ENCODE measurements around the gene TMEM171. TPM values are rescaled to one million over a fixed set of nuclear protein-coding genes. Genes with fewer than 3 reads are reported as not detected.

TMEM171 gene
- total and polyA plus RNA-seq, 8 donors: 0.16 to 0.87 (median 0.27) TPM; not detected in 1

GRCh38 chr5:73153513-73153912 lies 33.1 kb downstream of the TMEM171 start:
- Histone ChIP-seq H3K4me1 (no peaks in the 10 kb centered on the region), H3K4me3 (no peak overlapping the region), H3K27ac (no peak overlapping the region), H3K27me3 (no peaks in the 10 kb centered on the region), H3K36me3 (no peaks in the 10 kb centered on the region), H3K9me3 (no peaks in the 10 kb centered on the region)
- 62 to 74% methylated on average over 7 of the region's 7 CpGs for WGBS, 2 donors
- no peak for ATAC-seq
- intact Hi-C loops (cut with DNase I): no loop called here
- no peak for TF ChIP-seq CTCF (IDR thresholded peaks at IDR 0.05)
- no peak for FAIRE-seq
- no peak for DNase-seq

GRCh38 chr5:73154208-73155006 lies 34.0 kb downstream of the TMEM171 start:
- WGBS, 2 donors: 76 to 77% methylated on average over 5 of the region's 5 CpGs
- H3K27me3 ChIP-seq: no peaks in the 10 kb centered on the region
- intact Hi-C loops (cut with DNase I): no loop called here
- H3K9me3 ChIP-seq: no peaks in the 10 kb centered on the region
- no peak for TF ChIP-seq CTCF (IDR thresholded peaks at IDR 0.05)
- no peaks in the 10 kb centered on the region for H3K4me1 ChIP-seq
- H3K27ac ChIP-seq: no peak overlapping the region
- no peaks in the 10 kb centered on the region for H3K36me3 ChIP-seq
- ATAC-seq: no peak
- no peak for DNase-seq
- no peak for FAIRE-seq
- H3K4me3 ChIP-seq: no peak overlapping the region

- Histone ChIP-seq H3K4me1 (no peaks in the 10 kb centered on the region), H3K4me3 (no peak overlapping the region), H3K9me3 (no peaks in the 10 kb centered on the region), H3K36me3 (no peaks in the 10 kb centered on the region), H3K27ac (no peak overlapping the region), H3K27me3 (no peaks in the 10 kb centered on the region)
- DNase-seq (no peak), ATAC-seq (no peak), FAIRE-seq (no peak)
- TF ChIP-seq CTCF (IDR thresholded peaks at IDR 0.05): no peak
- intact Hi-C loops (cut with DNase I): no loop called here
- WGBS, 2 donors: 85 to 86% methylated on average over 18 of the region's 18 CpGs
Measured at GRCh38 chr5:73155271-73156222, 35.2 kb downstream of the TMEM171 start.

- peak in 1 of 4 donors; percentile 61 for ATAC-seq
- DNase-seq: no peak
- no peak for TF ChIP-seq CTCF (IDR thresholded peaks at IDR 0.05)
Measured at GRCh38 chr5:73157414-73158303, 37.3 kb downstream of the TMEM171 start.

More at GRCh38 chr5:73157414-73158303, 37.3 kb downstream of the TMEM171 start:
- Histone ChIP-seq H3K36me3 (no peaks in the 10 kb centered on the region), H3K4me1 (no peaks in the 10 kb centered on the region), H3K27me3 (no peaks in the 10 kb centered on the region), H3K27ac (no peak overlapping the region), H3K9me3 (no peaks in the 10 kb centered on the region), H3K4me3 (no peak overlapping the region)
- intact Hi-C loops (cut with DNase I): no loop called here
- no peak for FAIRE-seq
- WGBS, 2 donors: 78 to 83% methylated on average over 6 of the region's 6 CpGs

All from pancreas (tissue), 10 donors.